ENCODE data around the gene IL27RA. TPM values are rescaled to one million over a fixed set of nuclear protein-coding genes. Genes with fewer than 3 reads are reported as not detected.
A peak's percentile ranks its signal among the peaks of the same experiment; 100 is the strongest.

Gene IL27RA
- total and polyA plus RNA-seq, 7 experiments from 2014 or later, result 32.1 to 120 (median 83.2) TPM

- peaks cover 38 to 39% of the 10 kb centered on the region in 2 donors for H3K4me1 ChIP-seq (ENCODE audit: control insufficient read depth in 2 of 2, insufficient read depth in 2 of 2, low read length in 2 of 2)
- no peak for ATAC-seq
- intact Hi-C loops (cut with micrococcal nuclease), result no loop called here
- Mint-ChIP-seq H3K9me3 (peaks cover 0 to 2% (median 0%) of the 10 kb centered on the region in 11 donors), H3K4me1 (peaks cover 48 to 68% (median 52%) of the 10 kb centered on the region in 7 donors), H3K4me3 (peak overlapping the region in 1 of 10 donors; percentile 69), H3K27me3 (no peaks in the 10 kb centered on the region), H3K36me3 (peaks cover 0 to 30% (median 20%) of the 10 kb centered on the region in 5 donors), H3K27ac (peak overlapping the region in 8 of 9 donors; percentile 67 to 98 (median 94))
- peaks cover 0 to 29% (median 0%) of the 10 kb centered on the region in 3 experiments for H3K36me3 ChIP-seq (ENCODE audit: control insufficient read depth in 2 of 3, insufficient read depth in 3 of 3, low read length in 3 of 3)
- H3K9me3 ChIP-seq (ENCODE audit: control insufficient read depth in 2 of 3, low read length in 3 of 3), result no peaks in the 10 kb centered on the region
- CTCF ChIA-PET, result no interaction called here
- POLR2A ChIA-PET, result interaction anchor here (0.6 to 11.0 kb wide), 4 partner anchors 10 to 63 kb away, joined by 3 to 160 read pairs (median 29); partner anchors contain the start of gene IL27RA
- H3K4me3 ChIP-seq (ENCODE audit: low read length), result no peak overlapping the region
- H3K27me3 ChIP-seq (ENCODE audit: control insufficient read depth in 2 of 2, insufficient read depth in 2 of 2, low read length in 2 of 2), result no peaks in the 10 kb centered on the region
- DNase-seq, result no peak
- H3K27ac ChIP-seq (ENCODE audit: low read depth, low read length), result no peak overlapping the region
These were observed 41.5 kb upstream of the IL27RA start for GRCh38 chr19:13990085-13990484.

- Mint-ChIP-seq H3K36me3 (peaks cover 0 to 30% (median 20%) of the 10 kb centered on the region in 5 donors), H3K9me3 (no peaks in the 10 kb centered on the region), H3K4me1 (peaks cover 34 to 50% (median 41%) of the 10 kb centered on the region in 7 donors), H3K27ac (peak overlapping the region in 2 of 9 donors; percentile 8 to 59), H3K4me3 (no peak overlapping the region), H3K27me3 (no peaks in the 10 kb centered on the region)
- POLR2A ChIA-PET, result interaction anchor here (1.0 to 2.2 kb wide), 5 partner anchors 9 to 32 kb away, joined by 3 to 8 read pairs (median 4); partner anchors contain the start of gene RFX1
- intact Hi-C loops (cut with micrococcal nuclease), result no loop called here
- Histone ChIP-seq H3K27ac (ENCODE audit: low read depth, low read length) (no peak overlapping the region), H3K4me3 (ENCODE audit: low read length) (no peak overlapping the region), H3K36me3 (ENCODE audit: control insufficient read depth in 2 of 3, insufficient read depth in 3 of 3, low read length in 3 of 3) (peaks cover 0 to 29% (median under 1%) of the 10 kb centered on the region in 3 experiments), H3K9me3 (ENCODE audit: control insufficient read depth in 2 of 3, low read length in 3 of 3) (no peaks in the 10 kb centered on the region), H3K27me3 (ENCODE audit: control insufficient read depth in 2 of 2, insufficient read depth in 2 of 2, low read length in 2 of 2) (no peaks in the 10 kb centered on the region), H3K4me1 (ENCODE audit: control insufficient read depth in 2 of 2, insufficient read depth in 2 of 2, low read length in 2 of 2) (peaks cover 21 to 22% of the 10 kb centered on the region in 2 donors)
- CTCF ChIA-PET, result interaction anchor here (0.6 kb wide), 1 partner anchor 105 kb away, joined by 3 read pairs; no protein-coding TSS in a partner anchor
- ATAC-seq (no peak), DNase-seq (no peak)
These were observed 39.5 kb upstream of the IL27RA start for GRCh38 chr19:13992025-13992424.

GRCh38 chr19:13993590-13994300 is 37.8 kb upstream of the IL27RA start:
- Mint-ChIP-seq H3K27me3 (no peaks in the 10 kb centered on the region), H3K4me1 (peaks cover 21 to 43% (median 33%) of the 10 kb centered on the region in 7 donors), H3K4me3 (no peak overlapping the region), H3K36me3 (peaks cover 0 to 35% (median 24%) of the 10 kb centered on the region in 5 donors), H3K27ac (no peak overlapping the region), H3K9me3 (peaks cover 0 to 2% (median 0%) of the 10 kb centered on the region in 11 donors)
- no peaks in the 10 kb centered on the region for H3K27me3 ChIP-seq (ENCODE audit: control insufficient read depth in 2 of 2, insufficient read depth in 2 of 2, low read length in 2 of 2)
- no peak overlapping the region for H3K27ac ChIP-seq (ENCODE audit: low read depth, low read length)
- H3K36me3 ChIP-seq (ENCODE audit: control insufficient read depth in 2 of 3, insufficient read depth in 3 of 3, low read length in 3 of 3), result peaks cover 0 to 29% (median 4%) of the 10 kb centered on the region in 3 experiments
- intact Hi-C loops (cut with micrococcal nuclease), result no loop called here
- ATAC-seq (peak; percentile 24), DNase-seq (no peak)
- CTCF ChIA-PET, result interaction anchor here (0.5 to 1.1 kb wide), 3 partner anchors 8 to 143 kb away, joined by 3 to 4 read pairs (median 3); no protein-coding TSS in a partner anchor
- H3K9me3 ChIP-seq (ENCODE audit: control insufficient read depth in 2 of 3, low read length in 3 of 3), result no peaks in the 10 kb centered on the region
- H3K4me1 ChIP-seq (ENCODE audit: control insufficient read depth in 2 of 2, insufficient read depth in 2 of 2, low read length in 2 of 2), result peaks cover 4 to 6% of the 10 kb centered on the region in 2 donors
- no peak overlapping the region for H3K4me3 ChIP-seq (ENCODE audit: low read length)
- POLR2A ChIA-PET, result interaction anchor here (0.6 to 11.6 kb wide), 7 partner anchors 8 to 42 kb away, joined by 3 to 160 read pairs (median 4); partner anchors contain the start of genes IL27RA and RFX1

- H3K4me3 Mint-ChIP-seq, result no peak overlapping the region
- Histone ChIP-seq H3K4me3 (ENCODE audit: low read length) (no peak overlapping the region), H3K4me1 (ENCODE audit: control insufficient read depth in 2 of 2, insufficient read depth in 2 of 2, low read length in 2 of 2) (peaks cover 0 to 6% of the 10 kb centered on the region in 2 donors), H3K9me3 (ENCODE audit: control insufficient read depth in 2 of 3, low read length in 3 of 3) (no peaks in the 10 kb centered on the region), H3K36me3 (ENCODE audit: control insufficient read depth in 2 of 3, insufficient read depth in 3 of 3, low read length in 3 of 3) (peaks cover 0 to 29% (median 4%) of the 10 kb centered on the region in 3 experiments), H3K27me3 (ENCODE audit: control insufficient read depth in 2 of 2, insufficient read depth in 2 of 2, low read length in 2 of 2) (no peaks in the 10 kb centered on the region), H3K27ac (ENCODE audit: low read depth, low read length) (no peak overlapping the region)
- ChIA-PET CTCF (interaction anchor here (1.1 kb wide), 1 partner anchor 25 kb away, joined by 3 read pairs; no protein-coding TSS in a partner anchor), POLR2A (interaction anchor here (0.7 to 11.6 kb wide), 3 partner anchors 10 to 37 kb away, joined by 3 to 160 read pairs (median 5); partner anchors contain the start of gene IL27RA)
- intact Hi-C loops (cut with micrococcal nuclease), result no loop called here
- peak overlapping the region in 3 of 9 donors; percentile 21 to 70 (median 25) for H3K27ac Mint-ChIP-seq
- no peak for DNase-seq
- ATAC-seq, result no peak
- peaks cover 8 to 37% (median 27%) of the 10 kb centered on the region in 7 donors for H3K4me1 Mint-ChIP-seq
- peaks cover 0 to 4% (median 0%) of the 10 kb centered on the region in 11 donors for H3K9me3 Mint-ChIP-seq
- H3K27me3 Mint-ChIP-seq, result no peaks in the 10 kb centered on the region
- H3K36me3 Mint-ChIP-seq, result peaks cover 0 to 24% (median 15%) of the 10 kb centered on the region in 5 donors
These were observed 36.4 kb upstream of the IL27RA start for GRCh38 chr19:13995017-13995728.

GRCh38 chr19:13995878-13996765 is 35.4 kb upstream of the IL27RA start:
- Mint-ChIP-seq H3K4me3 (no peak overlapping the region), H3K27ac (peak overlapping the region in 2 of 9 donors; percentile 52 to 55), H3K36me3 (peaks cover 0 to 23% (median 12%) of the 10 kb centered on the region in 5 donors), H3K27me3 (no peaks in the 10 kb centered on the region), H3K4me1 (peaks cover 10 to 40% (median 32%) of the 10 kb centered on the region in 7 donors), H3K9me3 (peaks cover 0 to 4% (median 0%) of the 10 kb centered on the region in 11 donors)
- Histone ChIP-seq H3K27me3 (ENCODE audit: control insufficient read depth in 2 of 2, insufficient read depth in 2 of 2, low read length in 2 of 2) (no peaks in the 10 kb centered on the region), H3K27ac (ENCODE audit: low read depth, low read length) (no peak overlapping the region), H3K36me3 (ENCODE audit: control insufficient read depth in 2 of 3, insufficient read depth in 3 of 3, low read length in 3 of 3) (peaks cover 0 to 25% (median 4%) of the 10 kb centered on the region in 3 experiments), H3K9me3 (ENCODE audit: control insufficient read depth in 2 of 3, low read length in 3 of 3) (no peaks in the 10 kb centered on the region), H3K4me1 (ENCODE audit: control insufficient read depth in 2 of 2, insufficient read depth in 2 of 2, low read length in 2 of 2) (peaks cover 9 to 16% of the 10 kb centered on the region in 2 donors), H3K4me3 (ENCODE audit: low read length) (no peak overlapping the region)
- intact Hi-C loops (cut with micrococcal nuclease), result no loop called here
- ATAC-seq (no peak), DNase-seq (no peak)
- CTCF ChIA-PET, result interaction anchor here (1.1 kb wide), 1 partner anchor 26 kb away, joined by 3 read pairs; no protein-coding TSS in a partner anchor
- POLR2A ChIA-PET, result interaction anchor here (0.7 to 11.6 kb wide), 3 partner anchors 11 to 36 kb away, joined by 3 to 160 read pairs (median 4); partner anchors contain the start of gene IL27RA

Data from naive thymus-derived CD4-positive, alpha-beta T cell (primary cell).